Left renal pelvis (tissue), 4 donors: ENCODE results near the gene OR10K2. TPM values are rescaled to one million over a fixed set of nuclear protein-coding genes. Genes with fewer than 3 reads are reported as not detected.
"Not testable (repeated sequence)": the region's sequence is repeated elsewhere in the genome, so short reads cannot be mapped to it uniquely, and the experiment has no call there.

Source experiments
- DNase-seq, 4 donors: peaks; one replicate each; pipeline ENCODE4 v3.0.0-alpha.2; 2013; ENCODE audit warnings: low read depth in 4 of 4, low spot score in 3 of 4
- polyA plus RNA-seq, 4 donors: library from polyadenylated mRNA; unstranded; fragments of 120-200 nt; gene quantifications; one replicate each; pipeline ENCODE4 v1.2.1, GENCODE V29; 2013; ENCODE audit not compliant: insufficient read length in 4 of 4

The OR10K2 gene
- polyA plus RNA-seq, 4 donors: not detected

DNA sequence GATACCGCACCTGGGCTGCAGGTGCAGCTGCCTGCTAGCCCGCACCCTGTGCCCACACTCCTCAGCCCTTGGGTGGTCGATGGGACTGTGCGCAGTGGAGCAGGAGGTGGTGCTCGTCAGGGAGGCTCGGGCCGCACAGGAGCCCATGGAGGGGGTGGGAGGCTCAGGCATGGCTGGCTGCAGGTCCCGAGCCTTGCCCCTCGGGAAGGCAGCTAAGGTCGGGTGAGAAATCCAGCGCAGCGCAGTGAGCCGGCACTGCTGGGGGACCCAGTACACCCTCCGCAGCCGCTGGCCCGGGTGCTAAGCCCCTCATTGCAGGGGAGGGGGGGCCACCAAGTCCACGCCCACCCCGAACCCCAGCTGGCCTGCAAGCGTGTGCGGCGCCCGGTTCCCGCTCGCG is 51.9 kb downstream of the OR10K2 start:
- DNase-seq: not testable (repeated sequence)

DNA sequence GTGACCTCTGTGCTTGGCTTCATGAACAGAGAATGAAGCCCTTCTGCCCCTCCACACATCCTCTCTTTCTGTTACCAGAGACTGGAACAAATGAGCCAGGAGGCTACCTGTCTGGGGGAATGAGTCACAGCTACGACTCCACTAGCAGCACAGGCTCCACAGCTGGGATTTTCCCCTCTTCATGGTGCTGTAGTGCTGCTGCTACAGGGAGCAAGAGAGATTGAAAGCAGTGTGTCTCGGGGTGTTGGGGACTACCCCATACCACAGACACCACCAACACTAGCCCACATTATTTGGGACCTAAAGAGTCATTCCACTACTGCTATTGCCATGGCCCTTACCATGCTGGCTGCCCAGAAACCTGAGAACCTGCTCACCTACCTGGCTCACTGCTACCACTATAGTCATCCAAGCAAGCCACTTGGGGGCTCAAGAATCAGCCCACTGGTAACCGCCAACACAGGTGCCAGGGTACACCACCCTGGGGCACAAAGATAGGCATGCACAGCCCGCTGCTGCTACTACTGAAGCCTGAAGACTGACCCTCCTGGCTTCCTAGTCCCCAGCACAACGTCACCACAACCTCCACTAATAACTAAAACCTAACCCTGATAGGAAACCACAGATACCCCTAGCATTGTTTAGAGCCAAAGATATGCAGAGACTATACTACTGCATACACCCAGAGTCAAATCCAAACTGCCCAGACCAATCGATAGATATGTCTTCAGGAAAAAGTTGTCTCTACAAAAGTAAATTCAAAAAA is 54.7 kb downstream of the OR10K2 start:
- DNase-seq: no peak

Other genes starting within 250 kb of the OR10K2 start
- gene CD1D, start 245.3 kb downstream of the OR10K2 start, polyA plus RNA-seq: 10 to 100 TPM in 1 of 4 donors, 1 to 10 TPM in 3; 6.3 to 10.2 (median 7.4) TPM
- not detected for gene CD1A, start 171.8 kb downstream of the OR10K2 start, polyA plus RNA-seq
- 1 to 10 TPM in 3 of 4 donors, under 1 TPM in 1; 0.82 to 2.1 (median 1.3) TPM for gene CD1C, start 136.3 kb downstream of the OR10K2 start, polyA plus RNA-seq
- gene CD1B, start 94.7 kb downstream of the OR10K2 start, polyA plus RNA-seq: not detected
- under 1 TPM in 1 of 4 donors, not detected in 3; 0.23 TPM for gene CD1E, start 72.3 kb downstream of the OR10K2 start, polyA plus RNA-seq
- not detected for gene OR10T2, start 26.8 kb downstream of the OR10K2 start, polyA plus RNA-seq
- gene OR10K1, start 35.6 kb upstream of the OR10K2 start, polyA plus RNA-seq: not detected
- not detected for gene OR10R2, start 46.0 kb upstream of the OR10K2 start, polyA plus RNA-seq
- under 1 TPM in 1 of 4 donors, not detected in 3; 0.03 TPM for gene OR6Y1, start 128.2 kb upstream of the OR10K2 start, polyA plus RNA-seq
- not detected for gene OR6P1, start 144.3 kb upstream of the OR10K2 start, polyA plus RNA-seq
- not detected for gene OR10X1, start 153.7 kb upstream of the OR10K2 start, polyA plus RNA-seq
- under 1 TPM in 3 of 4 donors, not detected in 1; 0.03 to 0.26 (median 0.03) TPM for gene OR10Z1, start 179.0 kb upstream of the OR10K2 start, polyA plus RNA-seq